ENCODE measurements around the gene TAL1. TPM values are rescaled to one million over a fixed set of nuclear protein-coding genes. Genes with fewer than 3 reads are reported as not detected.

TAL1 gene
- total and polyA plus RNA-seq, 7 donors, result 0.73 to 2.1 (median 1.5) TPM

DNA sequence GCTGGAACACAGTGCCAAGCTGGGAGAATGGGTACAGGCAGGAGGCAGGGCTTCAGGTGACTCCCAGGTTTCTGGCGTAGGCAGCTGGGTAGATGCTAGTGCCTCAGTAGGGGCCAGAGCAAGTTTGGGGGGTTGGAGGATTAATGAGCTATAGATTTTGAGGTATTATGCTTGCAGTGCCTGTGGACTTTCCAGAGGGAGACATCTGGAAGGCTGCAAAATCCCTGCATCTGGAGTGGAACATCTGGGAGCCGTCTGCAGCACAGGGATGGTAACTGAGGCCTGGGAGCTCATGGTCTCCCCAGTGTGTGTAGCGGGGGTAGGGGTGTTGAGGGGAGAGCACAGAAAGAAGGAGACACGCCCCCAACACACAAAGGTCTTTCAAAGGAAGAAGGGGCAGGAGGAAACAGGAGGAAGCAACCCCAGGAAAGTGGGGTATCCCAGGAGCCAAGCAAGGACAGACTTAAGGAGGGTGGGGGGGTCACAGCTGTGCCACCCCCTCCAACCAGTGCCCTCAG is 40.0 kb downstream of the TAL1 start:
- no peak for ATAC-seq
- no peaks in the 10 kb centered on the region for H3K36me3 ChIP-seq (ENCODE audit: insufficient read depth in 1 of 2, low read depth in 1 of 2)
- H3K27ac ChIP-seq, result no peak overlapping the region
- intact Hi-C loops (cut with DNase I), result loop anchor here (5.0 kb wide), 4 partner anchors 70 to 235 kb away; partner anchors contain the start of gene CMPK1 (in 1 of the 2)
- TF ChIP-seq CTCF (IDR thresholded peaks at IDR 0.05), result no peak
- peaks cover 15% of the 10 kb centered on the region for H3K4me1 ChIP-seq
- WGBS, 3 donors, result 73 to 78% (median 77%) methylated on average over 3 to 4 of the region's 4 CpGs
- no peak overlapping the region for H3K4me3 ChIP-seq
- no peaks in the 10 kb centered on the region for H3K9me3 ChIP-seq
- peak in 1 of 2 donors; percentile 14 for DNase-seq
- peaks cover 0 to 3% (median 0%) of the 10 kb centered on the region in 3 donors for H3K27me3 ChIP-seq (ENCODE audit: insufficient read depth in 3 of 3, low read length in 2 of 3)

DNA sequence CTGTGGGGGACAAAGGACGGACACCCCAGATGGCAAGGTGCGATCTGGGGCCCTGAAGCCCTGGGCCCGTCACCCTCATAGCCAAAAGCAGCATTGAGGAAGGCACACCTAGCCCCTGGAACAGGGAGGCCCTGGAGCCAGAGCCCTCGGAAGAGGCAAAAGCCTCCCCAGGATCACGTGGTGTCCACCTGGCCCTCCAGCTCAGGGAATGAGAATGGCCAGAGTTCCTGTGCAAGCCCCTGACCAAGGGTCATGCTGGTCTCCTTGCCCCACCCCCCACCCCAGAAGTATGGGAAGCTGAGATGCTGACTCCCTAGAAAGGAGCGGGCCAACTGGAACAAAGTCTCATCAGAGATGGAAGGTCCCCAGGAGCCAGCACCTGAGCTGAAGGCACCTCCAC is 41.2 kb downstream of the TAL1 start:
- intact Hi-C loops (cut with DNase I), result loop anchor here (5.0 kb wide), 4 partner anchors 71 to 236 kb away; partner anchors contain the start of gene CMPK1 (in 1 of the 2)
- 90 to 92% (median 92%) methylated on average over 6 of the region's 6 CpGs for WGBS, 3 donors
- Histone ChIP-seq H3K36me3 (ENCODE audit: insufficient read depth in 1 of 2, low read depth in 1 of 2) (no peaks in the 10 kb centered on the region), H3K4me1 (peaks cover 15% of the 10 kb centered on the region), H3K27me3 (ENCODE audit: insufficient read depth in 3 of 3, low read length in 2 of 3) (peaks cover 0 to 3% (median 0%) of the 10 kb centered on the region in 3 donors), H3K4me3 (no peak overlapping the region), H3K27ac (peak overlapping the region; percentile 72), H3K9me3 (no peaks in the 10 kb centered on the region)
- DNase-seq (peak in 1 of 2 donors; percentile 36), ATAC-seq (no peak)
- no peak for TF ChIP-seq CTCF (IDR thresholded peaks at IDR 0.05)

DNA sequence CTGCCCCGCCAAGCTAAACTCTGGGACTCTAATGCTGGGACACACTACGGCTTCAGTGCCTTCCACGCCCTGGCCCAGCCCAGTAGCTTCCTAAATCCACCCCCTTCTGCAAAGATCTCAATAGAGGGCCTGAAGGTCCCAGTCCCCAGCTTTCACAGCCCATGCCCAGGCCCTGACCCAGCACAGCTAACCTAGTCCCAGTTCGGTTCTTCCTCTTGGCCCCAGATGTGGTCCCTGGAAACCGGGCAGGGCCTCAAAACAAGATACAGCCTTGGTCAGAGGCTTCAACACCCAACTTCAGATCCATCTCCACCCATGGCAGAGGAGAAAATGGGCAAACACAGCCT is 41.5 kb downstream of the TAL1 start:
- ATAC-seq (no peak), DNase-seq (no peak)
- intact Hi-C loops (cut with DNase I), result loop anchor here (5.0 kb wide), 4 partner anchors 72 to 237 kb away; partner anchors contain the start of gene CMPK1 (in 1 of the 2)
- peak overlapping the region; percentile 38 for H3K4me3 ChIP-seq
- H3K27ac ChIP-seq, result peak overlapping the region; percentile 72
- H3K4me1 ChIP-seq, result peaks cover 15% of the 10 kb centered on the region
- H3K9me3 ChIP-seq, result no peaks in the 10 kb centered on the region
- no peaks in the 10 kb centered on the region for H3K36me3 ChIP-seq (ENCODE audit: insufficient read depth in 1 of 2, low read depth in 1 of 2)
- WGBS, 3 donors, result 22 to 37% (median 29%) methylated on average over 4 to 5 of the region's 5 CpGs
- TF ChIP-seq CTCF (IDR thresholded peaks at IDR 0.05), result no peak
- peaks cover 0 to 3% (median 0%) of the 10 kb centered on the region in 3 donors for H3K27me3 ChIP-seq (ENCODE audit: insufficient read depth in 3 of 3, low read length in 2 of 3)

DNA sequence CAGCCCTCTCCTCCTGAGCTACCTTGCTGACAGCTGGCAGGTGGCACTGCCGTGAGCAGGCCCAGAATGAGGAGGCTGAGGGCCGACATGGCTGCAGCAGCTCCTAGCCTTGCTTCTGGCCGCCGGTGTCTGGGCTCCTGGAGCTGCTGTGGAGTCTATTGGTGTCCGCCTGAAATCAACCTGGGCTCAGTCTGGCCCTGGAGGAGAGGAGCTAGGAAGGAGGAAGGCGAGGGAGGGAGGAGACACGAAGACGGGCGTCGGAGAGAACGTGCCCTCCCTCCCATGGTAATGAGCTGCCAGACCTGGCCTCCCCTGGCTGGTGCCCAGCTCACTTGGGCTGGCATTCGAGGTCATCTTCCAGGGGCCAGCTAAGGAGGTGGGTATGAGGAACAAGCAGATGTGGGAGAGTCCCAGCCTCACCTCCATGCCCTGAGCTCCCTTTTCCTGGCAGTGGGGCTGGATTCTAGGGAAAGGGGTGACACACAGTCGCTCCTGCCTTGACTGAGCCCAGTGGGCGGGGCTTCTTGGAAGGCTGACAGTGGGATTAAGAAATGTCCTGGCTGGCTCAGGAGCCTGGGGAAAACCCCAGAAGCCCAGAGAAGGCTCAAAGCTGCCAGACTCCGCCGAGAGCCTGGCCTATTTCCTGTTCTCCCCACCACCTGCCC is 42.0 kb downstream of the TAL1 start, which contains the start of gene PDZK1IP1:
PDZK1IP1 (minus strand) TSS at position 193 of the 665 bp plus-strand sequence; CDS start at position 89, 104 bp downstream.
- Histone ChIP-seq H3K4me1 (peaks cover 15% of the 10 kb centered on the region), H3K4me3 (peak within 1 kb of the TSS; percentile 38), H3K36me3 (ENCODE audit: insufficient read depth in 1 of 2, low read depth in 1 of 2) (no peaks in the 10 kb centered on the region), H3K27me3 (ENCODE audit: insufficient read depth in 3 of 3, low read length in 2 of 3) (peaks cover 0 to 3% (median 0%) of the 10 kb centered on the region in 3 donors), H3K27ac (peak within 1 kb of the TSS; percentile 72), H3K9me3 (no peaks in the 10 kb centered on the region)
- ATAC-seq (peak; percentile 87 to 97 (median 94)), DNase-seq (peak; percentile 88 to 95)
- no peak for TF ChIP-seq CTCF (IDR thresholded peaks at IDR 0.05)
- WGBS, 3 donors, result 30 to 42% (median 37%) methylated on average over 16 of the region's 16 CpGs
- intact Hi-C loops (cut with DNase I), result loop anchor here (5.0 kb wide), 4 partner anchors 72 to 237 kb away; partner anchors contain the start of gene CMPK1 (in 1 of the 2)

Data from psoas muscle (tissue), 8 donors.